ENCODE results near the gene ZNF792.
A peak's percentile ranks its signal among the peaks of the same experiment; 100 is the strongest.
"Not testable (repeated sequence)": the region's sequence is repeated elsewhere in the genome, so short reads cannot be mapped to it uniquely, and the experiment has no call there.

ZNF792 gene

DNA sequence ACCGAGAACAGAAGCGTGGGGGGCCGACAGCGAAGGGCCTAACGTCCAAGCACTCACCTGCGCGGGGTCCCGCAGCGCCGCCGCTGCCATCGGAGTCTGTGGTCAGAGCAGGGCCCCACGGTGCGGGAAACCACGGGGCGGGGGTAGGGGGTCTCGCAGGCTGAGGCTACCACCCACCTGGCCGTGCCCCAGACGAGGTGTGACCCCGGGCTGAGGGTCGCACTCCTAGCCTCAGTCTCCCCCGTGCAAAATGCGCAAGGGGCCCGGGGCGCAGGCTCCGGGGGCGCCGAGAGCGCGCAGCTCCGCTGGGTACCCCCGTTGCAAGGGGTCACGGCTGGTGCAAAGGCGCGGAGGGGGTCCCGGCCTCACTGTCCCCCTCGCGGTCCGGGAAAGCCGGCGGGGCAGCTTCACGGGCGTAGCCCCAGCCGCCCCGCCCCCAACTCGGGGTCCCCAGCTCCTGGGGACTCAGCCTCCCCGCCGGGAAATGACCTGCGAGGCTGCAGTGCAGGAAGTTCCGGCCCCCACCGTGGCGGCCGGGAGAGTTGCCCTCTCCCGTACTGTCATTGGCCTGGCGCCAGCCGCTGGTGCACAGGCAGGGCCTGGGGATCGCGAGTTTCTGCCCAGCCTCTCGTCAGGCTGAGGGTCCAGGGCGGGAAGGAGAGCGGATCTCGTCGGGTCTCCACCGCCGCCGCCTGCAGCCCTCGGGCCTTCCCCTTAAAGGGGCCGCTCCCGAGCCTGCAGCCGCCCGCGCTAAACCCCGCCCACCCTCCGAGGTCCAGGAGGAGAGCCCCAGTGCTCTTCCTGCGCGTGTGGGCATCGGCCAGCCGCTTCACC, at the start of gene ZNF792:
ZNF792 (minus strand) TSS at position 657 of the 834 bp plus-strand sequence; CDS start at position 90, 567 bp downstream.
- peak within 1 kb of the TSS; percentile 97 for H3K9ac ChIP-seq (ENCODE audit: low read depth, low read length)
- peaks cover 5% of the 10 kb centered on the region; the same call in 1 of the 2 replicates for H3K4me1 ChIP-seq (ENCODE audit: insufficient read depth, low read length)
- H3K36me3 ChIP-seq (ENCODE audit: insufficient read depth, low read length) = peaks cover 4% of the 10 kb centered on the region; the same call in 1 of the 2 replicates
- H3K9me3 ChIP-seq (ENCODE audit: control insufficient read depth, insufficient read depth, low read length) = peaks cover 9% of the 10 kb centered on the region

DNA sequence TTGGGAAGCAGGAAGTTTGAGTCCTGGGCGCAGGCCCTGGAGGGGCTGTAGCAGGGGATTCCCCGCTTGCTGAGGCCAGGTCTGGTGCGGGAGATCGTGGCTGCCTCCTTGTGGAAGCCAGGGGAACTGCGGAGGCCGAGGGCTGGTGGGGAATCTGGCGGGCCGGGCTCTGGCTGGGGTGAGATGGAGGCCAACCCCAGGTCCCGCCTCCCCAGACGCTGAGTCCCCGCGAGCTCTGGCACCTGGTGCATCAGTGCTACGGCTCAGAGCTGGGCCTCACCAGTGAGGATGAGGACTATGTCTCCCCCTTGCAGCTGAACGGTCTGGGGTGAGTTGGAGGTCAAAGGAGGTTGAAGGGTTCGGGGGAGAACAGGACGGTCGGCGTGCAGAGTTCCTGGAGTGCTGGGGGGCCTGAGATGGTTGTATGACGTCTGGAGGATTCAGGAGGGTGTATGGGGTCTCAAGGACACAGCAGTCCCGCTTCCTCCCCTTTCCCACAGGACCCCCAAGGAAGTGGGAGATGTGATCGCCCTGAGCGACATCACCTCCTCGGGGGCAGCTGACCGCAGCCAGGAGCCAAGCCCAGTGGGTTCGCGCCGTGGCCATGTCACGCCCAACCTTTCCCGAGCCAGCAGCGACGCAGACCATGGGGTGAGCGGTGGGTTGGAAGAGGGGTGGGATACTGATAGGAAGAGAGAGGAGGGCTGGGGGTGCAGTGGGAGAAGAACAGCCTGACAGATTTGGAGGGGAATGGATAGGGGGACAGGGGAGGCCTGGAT, 49.2 kb upstream of the ZNF792 start:
- H3K9ac ChIP-seq (ENCODE audit: low read depth, low read length) = no peak overlapping the region
- H3K36me3 ChIP-seq (ENCODE audit: insufficient read depth, low read length) = peaks cover 55% of the 10 kb centered on the region
- H3K4me1 ChIP-seq (ENCODE audit: insufficient read depth, low read length) = no peaks in the 10 kb centered on the region

DNA sequence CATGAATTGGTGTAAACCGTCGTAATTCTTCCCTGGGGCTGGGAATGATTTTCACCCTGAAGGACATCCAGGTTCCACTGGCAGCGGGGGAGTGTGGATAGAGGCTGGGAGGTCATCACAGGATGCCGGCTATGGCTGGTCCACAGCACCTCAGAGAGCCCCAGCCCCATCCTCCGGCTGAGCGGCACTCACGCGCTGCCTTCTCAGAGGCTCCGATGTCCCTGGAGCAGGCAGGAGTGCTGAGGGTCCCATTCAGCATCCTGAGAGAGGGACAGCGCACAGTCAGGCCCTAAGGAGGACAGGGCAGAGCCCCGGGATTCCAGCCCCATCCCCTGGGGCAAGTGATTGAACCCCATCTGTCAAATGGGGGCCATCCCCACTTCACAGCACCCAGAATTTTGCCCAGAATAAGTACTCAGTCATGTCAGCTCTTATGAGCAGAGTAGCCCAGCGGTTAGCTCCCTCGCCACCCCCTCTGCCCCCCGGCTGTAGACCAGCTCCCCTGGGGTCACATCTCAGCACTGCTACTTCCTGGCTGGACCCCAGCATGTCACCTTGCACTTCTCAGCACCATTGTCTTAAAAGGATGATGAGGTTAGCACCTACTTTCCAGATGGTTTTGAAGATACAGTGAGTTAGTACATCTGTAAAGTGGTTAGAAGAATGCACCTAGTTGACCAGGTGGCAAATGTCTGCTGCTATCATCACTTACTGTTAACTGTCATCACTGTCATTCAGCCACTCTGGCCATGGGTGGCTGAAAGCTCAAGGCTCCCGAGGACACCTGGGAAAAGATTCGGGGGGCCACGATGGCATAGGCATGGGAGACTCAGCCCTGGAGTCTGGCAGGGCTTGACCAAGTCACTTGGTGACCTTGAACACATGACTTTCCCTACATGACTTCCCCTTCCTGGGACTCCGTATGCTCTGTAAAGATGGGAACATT, 48.0 kb upstream of the ZNF792 start:
- no peaks in the 10 kb centered on the region for H3K4me1 ChIP-seq (ENCODE audit: insufficient read depth, low read length)
- H3K36me3 ChIP-seq (ENCODE audit: insufficient read depth, low read length) = peaks cover 49% of the 10 kb centered on the region

More for the DNA sequence above, 49.2 kb upstream of the ZNF792 start:
- no peaks in the 10 kb centered on the region for H3K9me3 ChIP-seq (ENCODE audit: control insufficient read depth, insufficient read depth, low read length)

DNA sequence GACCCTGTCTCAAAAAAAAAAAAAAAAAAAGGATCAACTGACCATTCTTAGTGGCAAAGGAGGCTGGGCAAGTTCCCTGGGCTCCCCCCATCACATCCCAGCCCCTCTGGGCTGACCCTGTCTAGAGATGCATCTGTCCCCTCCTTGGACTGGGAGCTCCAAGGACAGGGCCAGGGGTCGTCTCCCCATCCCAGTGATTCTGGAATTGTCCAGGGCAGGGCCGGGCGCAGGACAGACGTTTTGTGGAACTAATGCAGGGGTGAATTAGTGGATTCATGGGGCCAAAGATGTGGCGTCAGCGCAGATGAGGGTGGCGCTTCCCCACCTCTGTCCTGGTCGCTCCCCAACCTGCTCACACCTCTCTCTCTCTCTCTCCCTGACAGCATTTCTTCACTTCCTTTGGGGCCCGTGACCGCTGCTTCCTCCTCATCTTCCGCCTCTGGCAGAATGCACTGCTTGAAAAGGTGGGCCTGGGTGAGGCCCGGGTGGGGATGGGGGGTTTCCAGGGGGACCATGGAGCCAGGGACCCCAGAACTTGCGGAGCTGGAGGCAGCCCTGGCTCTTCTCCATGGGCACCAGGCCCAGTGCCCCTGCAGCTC, 47.2 kb upstream of the ZNF792 start:
- Histone ChIP-seq H3K9ac (ENCODE audit: low read depth, low read length) (no peak overlapping the region), H3K36me3 (ENCODE audit: insufficient read depth, low read length) (peaks cover 45% of the 10 kb centered on the region), H3K9me3 (ENCODE audit: control insufficient read depth, insufficient read depth, low read length) (no peaks in the 10 kb centered on the region), H3K4me1 (ENCODE audit: insufficient read depth, low read length) (no peaks in the 10 kb centered on the region)

More for the DNA sequence above, 48.0 kb upstream of the ZNF792 start:
- Histone ChIP-seq H3K9me3 (ENCODE audit: control insufficient read depth, insufficient read depth, low read length) (no peaks in the 10 kb centered on the region), H3K9ac (ENCODE audit: low read depth, low read length) (no peak overlapping the region)

DNA sequence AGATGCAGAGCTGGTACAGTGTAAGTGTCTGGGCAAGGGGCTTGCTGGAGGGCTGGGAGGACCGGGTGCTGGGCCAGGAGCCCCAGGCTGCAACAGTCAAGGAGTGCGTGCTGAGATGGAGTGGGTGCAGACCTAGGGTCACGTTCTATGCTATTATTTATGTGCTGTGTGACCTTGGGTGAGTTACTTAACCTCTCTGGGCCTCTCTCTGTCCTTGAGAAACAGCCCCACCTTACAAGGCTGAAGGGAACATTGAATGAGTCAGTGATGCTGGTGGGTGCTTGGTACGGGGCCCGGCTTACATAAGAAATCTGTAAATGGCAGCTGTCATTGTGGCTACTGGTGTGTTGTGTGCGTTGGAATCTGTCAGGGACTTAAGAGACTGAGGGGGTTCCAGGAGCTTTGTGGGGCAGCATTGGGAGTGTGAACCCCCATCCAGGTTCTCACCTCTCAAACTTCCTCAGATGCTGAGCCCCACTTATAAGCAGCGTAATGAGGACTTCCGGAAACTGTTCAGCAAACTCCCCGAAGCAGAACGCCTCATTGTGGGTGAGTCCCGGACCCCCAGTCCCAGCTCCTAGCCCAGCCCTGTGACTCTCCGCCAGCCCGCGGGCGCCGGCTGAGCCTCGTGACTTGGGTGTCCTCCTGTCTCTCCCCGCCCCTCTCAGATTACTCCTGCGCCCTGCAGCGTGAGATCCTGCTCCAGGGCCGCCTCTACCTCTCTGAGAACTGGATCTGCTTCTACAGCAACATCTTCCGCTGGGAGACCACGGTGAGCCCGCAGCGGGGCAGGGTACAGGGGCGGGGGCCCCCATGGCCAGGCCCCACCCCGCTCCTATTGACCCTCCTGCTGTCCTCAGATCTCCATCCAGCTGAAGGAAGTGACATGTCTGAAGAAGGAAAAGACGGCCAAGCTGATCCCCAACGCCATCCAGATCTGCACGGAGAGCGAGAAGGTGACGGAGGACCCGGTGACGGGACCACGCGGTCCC, 45.7 kb upstream of the ZNF792 start:
- H3K36me3 ChIP-seq (ENCODE audit: insufficient read depth, low read length) = peaks cover 36% of the 10 kb centered on the region
- H3K9ac ChIP-seq (ENCODE audit: low read depth, low read length) = no peak overlapping the region
- no peaks in the 10 kb centered on the region for H3K4me1 ChIP-seq (ENCODE audit: insufficient read depth, low read length)
- H3K9me3 ChIP-seq (ENCODE audit: control insufficient read depth, insufficient read depth, low read length) = no peaks in the 10 kb centered on the region

DNA sequence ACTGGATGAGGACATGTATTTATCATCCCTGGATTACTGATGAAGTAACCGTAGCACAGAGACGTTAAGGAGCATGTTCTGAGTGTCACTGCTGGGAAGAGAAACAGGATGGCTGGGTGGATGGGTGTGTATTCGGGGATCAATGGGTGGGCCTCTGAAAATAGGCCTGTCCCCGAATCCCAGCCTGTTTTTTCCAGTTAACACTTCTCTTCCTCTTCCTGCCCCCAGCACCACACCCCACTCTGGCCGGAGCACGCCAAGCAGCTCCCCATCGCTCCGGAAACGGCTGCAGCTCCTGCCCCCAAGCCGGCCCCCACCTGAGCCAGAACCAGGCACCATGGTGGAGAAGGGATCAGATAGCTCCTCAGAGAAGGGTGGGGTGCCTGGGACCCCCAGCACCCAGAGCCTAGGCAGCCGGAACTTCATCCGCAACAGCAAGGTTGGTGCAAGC, 44.9 kb upstream of the ZNF792 start:
- H3K4me1 ChIP-seq (ENCODE audit: insufficient read depth, low read length) = peaks cover 1% of the 10 kb centered on the region; the same call in 1 of the 2 replicates
- H3K9ac ChIP-seq (ENCODE audit: low read depth, low read length) = no peak overlapping the region
- H3K36me3 ChIP-seq (ENCODE audit: insufficient read depth, low read length) = peaks cover 27% of the 10 kb centered on the region
- no peaks in the 10 kb centered on the region for H3K9me3 ChIP-seq (ENCODE audit: control insufficient read depth, insufficient read depth, low read length)

DNA sequence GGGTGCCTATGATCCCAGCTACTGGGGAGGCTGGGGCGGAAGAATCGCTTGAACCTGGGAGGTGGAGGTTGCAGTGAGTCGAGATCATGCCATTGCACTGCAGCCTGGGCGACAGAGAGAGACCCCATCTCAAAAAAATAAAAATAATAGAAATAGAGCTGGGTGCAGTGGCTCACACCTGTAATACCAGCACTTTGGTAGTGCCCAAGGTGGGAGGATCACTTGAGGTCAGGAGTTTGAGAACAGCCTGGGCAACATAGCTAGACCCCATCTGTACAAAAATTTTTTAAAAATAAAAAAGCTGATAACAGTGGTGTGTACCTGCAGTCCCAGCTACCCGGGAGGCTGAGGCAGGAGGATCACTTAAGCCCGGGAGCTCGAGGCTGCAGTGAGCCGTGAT, 43.4 kb upstream of the ZNF792 start:
- H3K9ac ChIP-seq (ENCODE audit: low read depth, low read length); H3K9me3 ChIP-seq (ENCODE audit: control insufficient read depth, insufficient read depth, low read length): not testable (repeated sequence)
- peaks cover 24% of the 10 kb centered on the region for H3K36me3 ChIP-seq (ENCODE audit: insufficient read depth, low read length)
- peaks cover 13% of the 10 kb centered on the region for H3K4me1 ChIP-seq (ENCODE audit: insufficient read depth, low read length)

DNA sequence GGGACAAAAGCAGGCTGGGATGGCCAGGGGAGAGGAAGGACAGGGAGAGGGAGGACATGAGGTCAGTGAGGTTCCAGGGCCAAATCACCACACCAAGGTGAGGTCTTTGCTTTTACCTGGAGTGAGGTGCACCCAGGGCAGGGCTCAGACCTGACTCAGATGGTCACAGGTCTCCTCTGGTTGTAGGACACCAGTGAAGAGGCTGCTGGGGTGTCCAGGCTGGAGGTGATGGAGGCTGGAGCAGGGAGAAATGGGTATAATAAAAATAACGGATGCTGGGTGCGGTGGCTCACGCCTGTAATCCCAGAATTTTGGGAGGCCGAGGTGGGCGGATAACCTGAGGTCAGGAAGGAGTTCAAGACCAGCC, 43.0 kb upstream of the ZNF792 start:
- Histone ChIP-seq H3K36me3 (ENCODE audit: insufficient read depth, low read length) (peaks cover 24% of the 10 kb centered on the region), H3K4me1 (ENCODE audit: insufficient read depth, low read length) (peaks cover 14% of the 10 kb centered on the region), H3K9me3 (ENCODE audit: control insufficient read depth, insufficient read depth, low read length) (no peaks in the 10 kb centered on the region), H3K9ac (ENCODE audit: low read depth, low read length) (no peak overlapping the region)

DNA sequence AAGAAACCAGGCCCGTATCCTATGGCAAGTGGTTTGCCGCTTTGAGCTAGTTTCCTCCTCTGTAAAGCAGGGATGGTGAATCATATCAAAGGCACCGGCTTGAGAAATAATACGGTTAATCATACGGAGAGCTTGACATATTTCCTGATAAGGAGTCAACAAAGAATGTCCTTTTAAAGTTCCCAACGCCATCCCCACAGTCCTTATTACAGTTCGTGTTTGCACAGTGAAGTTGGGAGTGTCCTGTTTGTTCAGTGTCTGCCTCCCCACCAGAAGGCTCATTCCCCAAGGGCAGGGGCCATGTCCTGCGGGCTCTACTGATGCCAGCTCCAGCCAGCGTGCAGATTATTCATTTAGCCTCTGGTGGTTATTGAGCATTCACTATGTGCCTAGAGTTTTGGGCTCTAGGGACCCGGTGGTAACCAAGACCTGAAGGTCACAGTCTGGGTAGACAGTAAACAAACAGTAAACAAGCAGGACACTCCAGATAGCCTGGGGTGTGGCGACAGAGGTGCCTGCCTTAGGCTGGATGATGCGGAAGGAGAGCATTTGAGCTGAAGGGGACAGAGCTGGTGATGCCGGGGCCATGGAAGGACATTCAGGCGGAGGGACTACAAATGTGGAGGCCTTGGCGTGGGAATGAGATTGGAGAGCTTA, 42.4 kb upstream of the ZNF792 start:
- Histone ChIP-seq H3K9me3 (ENCODE audit: control insufficient read depth, insufficient read depth, low read length) (no peaks in the 10 kb centered on the region), H3K4me1 (ENCODE audit: insufficient read depth, low read length) (peaks cover 17% of the 10 kb centered on the region), H3K36me3 (ENCODE audit: insufficient read depth, low read length) (peaks cover 24% of the 10 kb centered on the region), H3K9ac (ENCODE audit: low read depth, low read length) (no peak overlapping the region)

DNA sequence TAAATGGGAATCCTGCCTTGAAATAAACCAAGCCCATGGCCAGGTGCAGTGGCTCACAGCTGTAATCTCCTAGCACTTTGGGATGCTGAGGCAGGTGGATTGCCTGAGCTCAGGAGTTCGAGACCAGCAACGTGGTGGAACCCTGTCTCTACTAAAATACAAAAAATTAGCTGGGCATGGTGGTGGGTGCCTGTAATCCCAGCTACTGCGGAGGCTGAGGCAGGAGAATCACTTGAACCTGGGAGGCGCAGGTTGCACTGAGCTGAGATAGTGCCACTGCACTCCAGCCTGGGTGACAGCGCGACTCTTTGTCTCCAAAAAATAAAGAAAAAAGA, 41.9 kb upstream of the ZNF792 start:
- H3K4me1 ChIP-seq (ENCODE audit: insufficient read depth, low read length) = peaks cover 17% of the 10 kb centered on the region
- H3K9ac ChIP-seq (ENCODE audit: low read depth, low read length); H3K9me3 ChIP-seq (ENCODE audit: control insufficient read depth, insufficient read depth, low read length): not testable (repeated sequence)
- H3K36me3 ChIP-seq (ENCODE audit: insufficient read depth, low read length) = peaks cover 24% of the 10 kb centered on the region

DNA sequence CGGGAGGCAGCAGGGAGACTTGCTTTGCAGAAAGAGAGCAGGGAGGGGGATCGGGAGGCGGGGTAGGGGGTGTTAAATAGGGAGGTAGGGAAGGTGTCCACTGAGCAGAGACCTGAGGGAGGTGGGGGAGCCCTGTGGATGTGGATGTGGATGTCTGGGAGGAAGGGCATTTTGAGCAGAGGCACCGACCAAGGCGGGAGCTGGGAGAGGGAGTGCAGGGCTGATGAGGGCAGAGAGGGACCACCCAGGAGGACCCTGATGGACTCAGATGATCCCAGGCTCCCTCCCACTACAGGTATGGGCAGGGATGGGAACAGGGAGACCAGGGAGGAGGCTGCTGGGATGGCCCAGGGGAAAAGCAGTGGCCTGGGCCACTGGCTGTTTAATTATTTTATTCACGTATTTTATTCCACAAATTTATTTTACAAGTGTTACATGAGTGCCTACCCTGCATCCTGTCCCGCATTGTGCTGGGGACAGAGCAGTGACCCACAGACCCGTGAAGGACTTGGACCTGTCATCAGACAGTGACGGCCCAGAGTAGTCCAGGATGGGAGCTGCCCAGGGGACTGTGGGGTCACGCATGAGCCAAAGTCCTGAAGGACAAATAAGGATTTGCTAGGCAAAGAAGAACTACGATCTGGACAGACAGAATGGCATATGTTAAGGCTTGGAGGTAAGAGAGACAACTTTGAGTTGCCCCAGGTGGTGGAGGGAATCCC, 41.4 kb upstream of the ZNF792 start:
- H3K9me3 ChIP-seq (ENCODE audit: control insufficient read depth, insufficient read depth, low read length) = no peaks in the 10 kb centered on the region
- H3K4me1 ChIP-seq (ENCODE audit: insufficient read depth, low read length) = peaks cover 17% of the 10 kb centered on the region
- H3K9ac ChIP-seq (ENCODE audit: low read depth, low read length) = no peak overlapping the region
- H3K36me3 ChIP-seq (ENCODE audit: insufficient read depth, low read length) = peaks cover 20% of the 10 kb centered on the region
